HepG2 (cell line): ENCODE results near the gene VWA1. TPM values are rescaled to one million over a fixed set of nuclear protein-coding genes. Genes with fewer than 3 reads are reported as not detected.

Source experiments
- AFF4 ChIP-seq: sonication (generic); formaldehyde crosslinking; IDR thresholded peaks from 2 replicates; pipeline ENCODE4 v1.4.0; 2020; ENCODE audit warnings: missing genetic modification reagents
- AKAP8 ChIP-seq: sonication (generic); formaldehyde crosslinking; IDR thresholded peaks from 2 replicates; pipeline ENCODE4 v1.5.1; 2020; ENCODE audit warnings: mild to moderate bottlenecking, missing genetic modification reagents
- BORCS8-MEF2B ChIP-seq: sonication (generic); formaldehyde crosslinking; IDR thresholded peaks from 2 replicates; pipeline ENCODE4 v1.8.0; 2022; ENCODE audit warnings: mild to moderate bottlenecking, missing genetic modification reagents
- CBFB ChIP-seq: sonication (generic); formaldehyde crosslinking; IDR thresholded peaks from 2 replicates; pipeline ENCODE4 v1.4.0; 2020; ENCODE audit warnings: missing genetic modification reagents
- IKZF5 ChIP-seq: IDR thresholded peaks from 2 replicates; pipeline ENCODE4 v1.6.1; 2018; ENCODE audit warnings: missing genetic modification reagents, mild to moderate bottlenecking, missing compliant biosample characterization
- KLF12 ChIP-seq: sonication (generic); formaldehyde crosslinking; IDR thresholded peaks from 2 replicates; pipeline ENCODE4 v1.4.0; 2020; ENCODE audit warnings: missing genetic modification reagents, borderline replicate concordance
- MIER3 ChIP-seq: IDR thresholded peaks from 2 replicates; pipeline ENCODE4 v1.6.1; 2016; ENCODE audit warnings: missing compliant biosample characterization, borderline replicate concordance
- NR2F2 ChIP-seq: IDR thresholded peaks from 2 replicates; pipeline ENCODE4 v1.6.1; 2012; ENCODE audit warnings: low read depth, inconsistent platforms, borderline replicate concordance
- PLRG1 ChIP-seq: fragments of 450-650 bp; conservative IDR thresholded peaks from 2 replicates; pipeline ENCODE4 v1.6.1; 2016
- PPARG ChIP-seq: conservative IDR thresholded peaks from 2 replicates; pipeline ENCODE4 v1.6.1; 2016; ENCODE audit warnings: missing biosample characterization, missing genetic modification reagents
- PRDM10 ChIP-seq: sonication (generic); formaldehyde crosslinking; IDR thresholded peaks from 2 replicates; pipeline ENCODE4 v1.4.0; 2020; ENCODE audit warnings: low read depth, missing genetic modification reagents
- SATB2 ChIP-seq: sonication (generic); formaldehyde crosslinking; IDR thresholded peaks from 2 replicates; pipeline ENCODE4 v1.5.0; 2020; ENCODE audit warnings: missing genetic modification reagents
- SP2 ChIP-seq: sonication (generic); formaldehyde crosslinking; IDR thresholded peaks from 2 replicates; pipeline ENCODE4 v1.5.1; 2020; ENCODE audit warnings: mild to moderate bottlenecking, missing genetic modification reagents
- TCF12 ChIP-seq, 2 experiments: fragments of 450-650 bp in 1 of 2; sonication (generic) in 1 of 2; formaldehyde crosslinking in 1 of 2; IDR thresholded peaks; 2 replicates each; pipeline versions ENCODE4 v1.6.1 to v1.8.0; 2017 to 2022; ENCODE audit warnings: antibody characterized with exemption in 1 of 2, mild to moderate bottlenecking in 1 of 2, missing genetic modification reagents in 1 of 2, moderate library complexity in 1 of 2
- ZFX ChIP-seq: sonication (generic); formaldehyde crosslinking; IDR thresholded peaks from 2 replicates; pipeline ENCODE4 v1.4.0; 2020; ENCODE audit warnings: mild to moderate bottlenecking, low read depth, missing genetic modification reagents, moderate library complexity
- ZNF180 ChIP-seq: sonication (generic); formaldehyde crosslinking; IDR thresholded peaks from 2 replicates; pipeline ENCODE4 v1.4.0; 2020; ENCODE audit warnings: low read depth, missing genetic modification reagents, borderline replicate concordance
- ZNF251 ChIP-seq: sonication (generic); formaldehyde crosslinking; IDR thresholded peaks from 2 replicates; pipeline ENCODE4 v1.9.0; 2021; ENCODE audit warnings: mild to moderate bottlenecking, missing genetic modification reagents
- ZNF30 ChIP-seq: sonication (generic); formaldehyde crosslinking; IDR thresholded peaks from 2 replicates; pipeline ENCODE4 v1.5.0; 2020; ENCODE audit warnings: mild to moderate bottlenecking, missing genetic modification reagents
- ZNF329 ChIP-seq: sonication (generic); formaldehyde crosslinking; IDR thresholded peaks from 2 replicates; pipeline ENCODE4 v1.9.0; 2021; ENCODE audit warnings: low read depth, mild to moderate bottlenecking, missing genetic modification reagents
- ZNF34 ChIP-seq: sonication (generic); formaldehyde crosslinking; IDR thresholded peaks from 2 replicates; pipeline ENCODE4 v1.4.0; 2020; ENCODE audit warnings: mild to moderate bottlenecking, missing genetic modification reagents, borderline replicate concordance
- ZNF484 ChIP-seq: sonication (generic); formaldehyde crosslinking; IDR thresholded peaks from 2 replicates; pipeline ENCODE4 v1.5.1; 2020; ENCODE audit warnings: mild to moderate bottlenecking, low read depth, missing genetic modification reagents, borderline replicate concordance
- ZNF674 ChIP-seq: sonication (generic); formaldehyde crosslinking; IDR thresholded peaks from 2 replicates; pipeline ENCODE4 v1.5.0; 2020; ENCODE audit warnings: low read depth, mild to moderate bottlenecking, missing genetic modification reagents
- ZNF724P ChIP-seq: sonication (generic); formaldehyde crosslinking; IDR thresholded peaks from 2 replicates; pipeline ENCODE4 v1.8.0; 2022; ENCODE audit warnings: missing genetic modification reagents, borderline replicate concordance
- ZNF761 ChIP-seq: sonication (generic); formaldehyde crosslinking; conservative IDR thresholded peaks from 2 replicates; pipeline ENCODE4 v1.4.0; 2020; ENCODE audit warnings: mild to moderate bottlenecking, missing genetic modification reagents
- polyA plus RNA-seq, 8 experiments: library from polyadenylated mRNA; depleted of rRNA in 3 of 8; stranded (reverse) in 7 of 8; unstranded in 1 of 8; fragments of >200 nt; fragmentation: Illumina TruSeq in 4 of 8; extraction: Trizol in 4 of 8; gene quantifications; 2 replicates each; pipeline versions ENCODE4 v1.2.1 to v1.2.3, GENCODE V29; 2011 to 2016; ENCODE audit warnings: low read depth in 4 of 8, missing spikeins in 1 of 8, mixed read lengths in 1 of 8; ENCODE audit not compliant: insufficient read depth in 1 of 8
- total RNA-seq, 5 experiments: library from RNA; depleted of rRNA; stranded (reverse); fragments of >200 nt; fragmentation: Illumina TruSeq; extraction: Trizol; gene quantifications; 2 replicates each; pipeline ENCODE4 v1.2.3, GENCODE V29; 2016; ENCODE audit warnings: low read depth in 1 of 5

VWA1 gene
- total and polyA plus RNA-seq, 2 of the 13 experiments (the other 11 are each of a cell fraction or from before 2014, with no cell fraction given): 40.9 to 57.5 TPM

GRCh38 chr1:1420654-1421141, 14.8 kb upstream of the VWA1 start (continued):
- TF ChIP-seq TCF12 (IDR thresholded peaks at IDR 0.05) (no peak), TCF12 (CRISPR knock-in tag; IDR thresholded peaks at IDR 0.05) (no peak), BORCS8-MEF2B (CRISPR knock-in tag) (no peak), PLRG1 (no peak), CBFB (no peak), SATB2 (no peak), IKZF5 (no peak), ZNF30 (CRISPR knock-in tag) (no peak), AFF4 (CRISPR knock-in tag) (no peak), ZNF484 (CRISPR knock-in tag) (no peak), ZNF724P (no peak), ZNF674 (CRISPR knock-in tag) (no peak), NR2F2 (no peak), ZNF761 (CRISPR knock-in tag) (no peak), KLF12 (CRISPR knock-in tag) (no peak), PPARG (CRISPR knock-in tag) (no peak), ZNF329 (CRISPR knock-in tag) (0 out of 2 replicates have a peak, but pooled peaks have one; percentile 29), AKAP8 (CRISPR knock-in tag) (no peak), ZNF180 (no peak), ZNF34 (CRISPR knock-in tag) (no peak), PRDM10 (CRISPR knock-in tag) (no peak), MIER3 (CRISPR knock-in tag) (no peak), ZNF251 (CRISPR knock-in tag) (no peak), SP2 (CRISPR knock-in tag) (no peak), ZFX (CRISPR knock-in tag) (peak; percentile 75; the same call in 1 of the 2 replicates)
